Right lobe of liver (tissue), 6 donors: ENCODE results near the gene DCST1. TPM values are rescaled to one million over a fixed set of nuclear protein-coding genes. Genes with fewer than 3 reads are reported as not detected.

ENCODE experiments used
- ATAC-seq, 4 donors: fragments of 200-7000 bp; cut with Tn5 transposase; one replicate each; pipeline ENCODE4 v1.9.1; 2020; ENCODE audit warnings: mild to moderate bottlenecking in 4 of 4, moderate library complexity in 4 of 4
- DNase-seq, 3 donors: peaks; one replicate each; pipeline ENCODE4 v3.0.0-alpha.2; 2020
- H3K27ac ChIP-seq, 3 donors: fragments of 200-600 bp; one replicate each; pipeline ENCODE4 v1.8.0; 2022
- H3K27me3 ChIP-seq, 2 donors: fragments of 200-600 bp; one replicate each; pipeline ENCODE4 v1.8.0; 2022
- H3K36me3 ChIP-seq, 4 donors: fragments of 200-600 bp; sonication (generic) in 1 of 4; one replicate each; pipeline versions ENCODE4 v1.5.1 to v1.8.0; 2017 to 2022; ENCODE audit warnings: control low read depth in 1 of 4
- H3K4me1 ChIP-seq, 4 donors: fragments of 200-600 bp; sonication (generic) in 1 of 4; one replicate each; pipeline versions ENCODE4 v1.5.1 to v1.8.0; 2017 to 2022; ENCODE audit warnings: control low read depth in 1 of 4
- H3K4me3 ChIP-seq, 3 donors: fragments of 200-600 bp; one replicate each; pipeline ENCODE4 v1.8.0; 2022
- H3K9me3 ChIP-seq, 4 donors: fragments of 200-600 bp; sonication (generic) in 1 of 4; one replicate each; pipeline versions ENCODE4 v1.5.1 to v1.8.0; 2017 to 2022; ENCODE audit warnings: control low read depth in 1 of 4
- POLR2A ChIP-seq: fragments of 450-650 bp; IDR thresholded peaks from one replicate; pipeline ENCODE4 v1.6.1; 2017; ENCODE audit warnings: antibody characterized with exemption, mild to moderate bottlenecking
- WGBS: methylation state at CpG from one replicate; pipeline ENCODE4 v1.1.6; 2018; ENCODE audit warnings: low coverage, low lambda C conversion rate; ENCODE audit not compliant: insufficient coverage; ENCODE audit errors: missing lambda C conversion rate; 5-methylcytosine and 5-hydroxymethylcytosine counted together
- intact Hi-C, 2 donors: fragments of 100-400 bp; cut with DNase I; formaldehyde crosslinking; loops; one replicate each; pipeline versions ENCODE4 v1.11.2 to v1.14.1; 2022
- total RNA-seq, 6 experiments: library from RNA; depleted of rRNA in 2 of 6; stranded (reverse); fragments of >200 nt in 2 of 6; fragmentation: NEBNext Ultra II Directional in 3 of 6; extraction: Animal tissue kit (Norgen Biotek cat#: 25700) in 3 of 6; gene quantifications; one replicate each; pipeline versions ENCODE4 v1.1.0 to v1.2.4, GENCODE V29; 2016 to 2023
- TF ChIP-seq, protein P1 (sequence below), 4 donors: fragments of 200-600 bp in 3 of 4; fragments of 450-650 bp in 1 of 4; IDR thresholded peaks; one replicate each; pipeline versions ENCODE4 v1.5.1 to v1.8.0; 2016 to 2022; ENCODE audit warnings: antibody characterized with exemption in 4 of 4, mild to moderate bottlenecking in 2 of 4
- donor health status: DM: no; HTN: yes; CAD: no.
- donor health status: DM: no; HTN: no; CAD: no.
- donor health status: DM: no; HTN: no; CAD: no.
- donor health status: DM: no; HTN: yes; CAD: no.
- donor health status: DM: no; HTN: yes; CAD: no.

The DCST1 gene
- total RNA-seq, 6 experiments from 2014 or later = not detected

DNA sequence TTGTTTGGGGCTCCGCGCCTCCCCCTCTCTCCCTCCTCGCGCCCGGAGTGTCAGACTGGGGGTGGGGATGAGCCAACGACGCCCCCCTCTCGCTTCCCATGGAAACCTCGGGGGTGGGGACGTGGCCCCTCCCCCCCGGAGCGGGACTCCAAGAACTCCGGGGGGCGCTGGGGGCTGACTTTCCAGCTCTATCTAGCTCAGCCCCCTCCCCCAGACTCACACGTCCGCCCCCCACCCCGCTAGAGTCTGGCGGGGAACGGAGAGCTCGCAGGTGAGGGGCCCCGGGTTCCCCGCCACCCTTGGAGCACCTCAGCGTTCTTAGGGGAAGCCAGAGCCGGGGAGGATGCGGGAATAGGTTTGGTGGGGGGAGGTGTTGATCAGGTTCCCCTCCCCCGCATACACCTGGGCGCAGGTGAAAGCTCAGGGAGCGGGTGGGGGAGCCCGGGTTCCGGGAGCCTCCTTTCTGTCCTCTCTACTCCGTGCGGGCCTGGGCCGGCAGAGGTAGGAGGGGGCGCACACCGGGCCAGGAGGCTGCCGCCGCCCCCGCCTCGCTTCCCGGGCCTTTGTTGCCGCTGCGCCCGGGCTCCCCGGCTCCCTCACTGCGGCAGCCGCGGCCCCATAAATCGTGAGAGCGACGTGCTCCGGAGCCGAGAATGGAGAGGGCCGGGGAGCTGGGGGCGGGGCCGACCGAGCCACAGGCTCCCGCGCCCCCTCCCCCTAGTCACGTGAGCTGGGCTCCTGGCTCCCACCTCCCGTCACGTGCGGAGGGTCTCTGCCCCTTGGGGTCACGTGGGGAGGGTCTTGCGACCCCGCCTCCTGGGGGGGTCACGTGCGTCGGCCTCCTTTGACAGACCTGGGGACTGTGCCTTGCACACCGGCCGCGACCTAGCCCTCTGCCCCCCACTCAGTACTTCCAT, 46.9 kb downstream of the DCST1 start:
- WGBS = 9% methylated on average over 22 of the region's 71 CpGs
- H3K4me1 ChIP-seq = peaks cover 0 to 48% (median 17%) of the 10 kb centered on the region in 4 donors
- peak in 1 of 3 donors; percentile 53 for DNase-seq

DNA sequence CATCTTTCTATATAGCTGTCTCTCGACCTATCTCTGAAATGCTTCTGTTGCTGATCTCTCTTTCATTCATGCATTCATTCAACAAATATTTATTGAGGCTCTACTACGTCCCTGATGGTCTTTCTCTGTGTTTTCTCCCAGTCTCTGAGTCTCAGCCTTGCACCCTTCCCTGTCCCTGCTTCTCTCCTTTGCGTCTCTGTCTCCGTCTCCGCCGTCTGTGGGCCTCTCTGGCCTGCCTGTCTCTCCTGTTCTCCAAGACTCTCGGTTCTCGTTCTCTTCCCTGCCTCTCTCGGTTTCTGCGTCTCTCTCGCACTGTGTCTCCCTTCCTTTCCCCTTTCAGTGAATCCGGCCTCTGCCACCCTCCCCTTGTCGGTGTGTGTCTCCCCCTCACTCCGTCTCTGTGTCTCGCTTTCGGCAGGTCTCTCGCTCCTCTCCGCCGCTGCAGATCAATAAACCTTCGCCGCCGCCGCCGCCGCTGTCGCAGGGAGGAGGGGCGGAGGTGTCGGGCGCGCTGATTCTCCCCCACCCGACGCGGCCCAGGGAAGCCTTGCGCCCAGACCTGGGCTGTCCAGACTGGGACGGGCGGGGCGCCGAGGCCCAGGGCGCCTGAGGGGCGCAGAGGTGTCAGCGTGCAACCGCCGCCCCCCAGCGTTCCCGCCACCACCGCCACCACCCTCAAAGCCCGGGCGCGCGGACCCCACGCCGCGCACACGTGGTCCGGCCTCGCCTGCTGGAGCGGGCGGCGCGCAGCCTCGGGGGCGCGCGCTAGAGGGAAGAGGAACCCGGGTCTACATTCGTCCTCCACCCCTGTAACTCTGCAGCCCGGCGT, 48.1 kb downstream of the DCST1 start:
- peak in 1 of 3 donors; percentile 57 for DNase-seq
- whole genome bisulfite sequencing = 2% methylated on average over 35 of the region's 68 CpGs
- H3K27me3 ChIP-seq = peaks cover 18 to 34% of the 10 kb centered on the region in 2 donors
- H3K4me1 ChIP-seq = peaks cover 0 to 55% (median 22%) of the 10 kb centered on the region in 4 donors
- intact Hi-C loops = no loop called here
- no peak overlapping the region for H3K4me3 ChIP-seq
- no peak overlapping the region for H3K27ac ChIP-seq
- ATAC-seq = no peak
- no peaks in the 10 kb centered on the region for H3K9me3 ChIP-seq
- H3K36me3 ChIP-seq = no peaks in the 10 kb centered on the region
- TF ChIP-seq, protein P1, sequence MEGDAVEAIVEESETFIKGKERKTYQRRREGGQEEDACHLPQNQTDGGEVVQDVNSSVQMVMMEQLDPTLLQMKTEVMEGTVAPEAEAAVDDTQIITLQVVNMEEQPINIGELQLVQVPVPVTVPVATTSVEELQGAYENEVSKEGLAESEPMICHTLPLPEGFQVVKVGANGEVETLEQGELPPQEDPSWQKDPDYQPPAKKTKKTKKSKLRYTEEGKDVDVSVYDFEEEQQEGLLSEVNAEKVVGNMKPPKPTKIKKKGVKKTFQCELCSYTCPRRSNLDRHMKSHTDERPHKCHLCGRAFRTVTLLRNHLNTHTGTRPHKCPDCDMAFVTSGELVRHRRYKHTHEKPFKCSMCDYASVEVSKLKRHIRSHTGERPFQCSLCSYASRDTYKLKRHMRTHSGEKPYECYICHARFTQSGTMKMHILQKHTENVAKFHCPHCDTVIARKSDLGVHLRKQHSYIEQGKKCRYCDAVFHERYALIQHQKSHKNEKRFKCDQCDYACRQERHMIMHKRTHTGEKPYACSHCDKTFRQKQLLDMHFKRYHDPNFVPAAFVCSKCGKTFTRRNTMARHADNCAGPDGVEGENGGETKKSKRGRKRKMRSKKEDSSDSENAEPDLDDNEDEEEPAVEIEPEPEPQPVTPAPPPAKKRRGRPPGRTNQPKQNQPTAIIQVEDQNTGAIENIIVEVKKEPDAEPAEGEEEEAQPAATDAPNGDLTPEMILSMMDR (IDR thresholded peaks at IDR 0.05) = no peak

More for the DNA sequence above, 46.9 kb downstream of the DCST1 start:
- no peak overlapping the region for H3K27ac ChIP-seq
- H3K4me3 ChIP-seq = no peak overlapping the region
- H3K36me3 ChIP-seq = no peaks in the 10 kb centered on the region
- TF ChIP-seq, protein P1 (IDR thresholded peaks at IDR 0.05) = no peak
- no peak for ATAC-seq
- peaks cover 18 to 34% of the 10 kb centered on the region in 2 donors for H3K27me3 ChIP-seq
- H3K9me3 ChIP-seq = no peaks in the 10 kb centered on the region
- intact Hi-C loops = no loop called here

DNA sequence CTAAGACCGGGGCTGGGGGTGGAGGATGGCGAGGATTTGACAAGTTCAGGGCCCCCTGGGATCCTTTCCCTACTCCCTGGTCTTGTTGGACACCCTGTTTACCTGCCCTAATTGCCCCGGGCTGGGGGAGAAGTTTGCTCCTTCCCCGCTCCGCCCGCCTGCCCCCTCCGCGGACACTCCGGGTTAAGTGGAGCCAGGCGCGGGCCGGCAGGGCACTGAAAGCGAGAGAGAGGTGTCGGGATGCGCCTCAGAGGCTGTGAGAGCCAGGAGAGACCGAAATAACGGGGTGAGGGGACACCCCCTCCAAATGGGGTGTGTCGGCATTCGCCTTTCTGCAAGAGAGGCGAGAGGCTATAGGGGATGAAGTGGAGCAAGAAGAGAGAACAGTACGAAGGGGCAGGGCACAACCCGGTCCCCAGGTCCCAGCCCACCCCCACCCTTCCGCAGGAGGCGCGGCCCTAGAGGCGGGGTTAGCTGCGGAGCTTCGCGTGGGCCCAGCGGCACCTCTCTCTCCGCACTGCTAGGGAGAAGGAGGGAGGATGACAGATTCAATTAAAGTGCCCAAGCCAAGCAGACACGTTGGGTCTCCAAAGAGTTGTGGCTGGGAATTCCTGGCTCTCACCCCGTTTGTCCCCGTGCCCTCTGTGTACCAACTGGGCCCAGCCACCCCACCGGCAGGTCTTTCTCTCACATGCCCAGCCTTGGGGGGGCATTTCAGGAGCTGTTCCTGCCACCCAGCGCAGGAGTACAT, 48.9 kb downstream of the DCST1 start:
- DNase-seq = no peak
- intact Hi-C loops = no loop called here
- H3K4me3 ChIP-seq = no peak overlapping the region
- no peak for ATAC-seq
- H3K4me1 ChIP-seq = peaks cover 0 to 55% (median 22%) of the 10 kb centered on the region in 4 donors
- H3K9me3 ChIP-seq = no peaks in the 10 kb centered on the region
- H3K27ac ChIP-seq = no peak overlapping the region
- H3K36me3 ChIP-seq = no peaks in the 10 kb centered on the region
- TF ChIP-seq POLR2A = no peak
- TF ChIP-seq, protein P1 (IDR thresholded peaks at IDR 0.05) = no peak
- H3K27me3 ChIP-seq = peaks cover 18 to 34% of the 10 kb centered on the region in 2 donors
- 4% methylated on average over 15 of the region's 36 CpGs for WGBS

DNA sequence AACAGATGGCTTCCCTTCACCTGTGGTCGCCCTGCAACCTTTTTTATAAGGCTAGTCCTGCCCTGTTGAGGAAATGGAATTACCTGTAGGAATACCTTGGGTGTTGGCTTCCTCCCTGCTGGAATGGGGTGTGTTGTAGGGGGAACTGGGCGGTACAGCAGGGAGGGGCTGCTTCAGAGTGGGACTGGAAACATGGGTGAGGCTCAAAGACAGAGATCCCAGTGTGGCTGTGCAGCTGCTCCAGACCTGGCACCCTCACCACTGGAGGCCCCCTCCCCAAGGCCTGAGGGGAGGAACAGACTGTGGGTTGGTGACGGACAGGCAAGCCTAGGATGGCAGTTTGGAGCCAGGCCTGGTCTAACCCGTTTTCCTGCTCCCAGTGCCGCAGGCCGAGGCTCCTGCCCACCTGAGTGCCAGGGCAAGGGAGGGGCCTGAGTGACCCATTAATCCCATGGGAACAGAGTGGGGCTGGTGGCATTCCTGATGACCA, 49.5 kb downstream of the DCST1 start:
- H3K27ac ChIP-seq = no peak overlapping the region
- intact Hi-C loops = no loop called here
- TF ChIP-seq, protein P1 (IDR thresholded peaks at IDR 0.05) = no peak
- no peak for TF ChIP-seq POLR2A
- no peak overlapping the region for H3K4me3 ChIP-seq
- DNase-seq (peak in 1 of 3 donors; percentile 57), ATAC-seq (no peak)
- no peaks in the 10 kb centered on the region for H3K36me3 ChIP-seq
- H3K9me3 ChIP-seq = no peaks in the 10 kb centered on the region
- WGBS = 60% methylated on average over 3 of the region's 6 CpGs
- peaks cover 18 to 34% of the 10 kb centered on the region in 2 donors for H3K27me3 ChIP-seq
- peaks cover 0 to 55% (median 22%) of the 10 kb centered on the region in 4 donors for H3K4me1 ChIP-seq
